ENCODE results near the gene INTS1. TPM values are rescaled to one million over a fixed set of nuclear protein-coding genes. Genes with fewer than 3 reads are reported as not detected.
"Not testable (repeated sequence)": the region's sequence is repeated elsewhere in the genome, so short reads cannot be mapped to it uniquely, and the experiment has no call there.

Gene INTS1
- total and polyA plus RNA-seq, 4 experiments from 2014 or later: 6.0 to 137 (median 82.2) TPM

DNA sequence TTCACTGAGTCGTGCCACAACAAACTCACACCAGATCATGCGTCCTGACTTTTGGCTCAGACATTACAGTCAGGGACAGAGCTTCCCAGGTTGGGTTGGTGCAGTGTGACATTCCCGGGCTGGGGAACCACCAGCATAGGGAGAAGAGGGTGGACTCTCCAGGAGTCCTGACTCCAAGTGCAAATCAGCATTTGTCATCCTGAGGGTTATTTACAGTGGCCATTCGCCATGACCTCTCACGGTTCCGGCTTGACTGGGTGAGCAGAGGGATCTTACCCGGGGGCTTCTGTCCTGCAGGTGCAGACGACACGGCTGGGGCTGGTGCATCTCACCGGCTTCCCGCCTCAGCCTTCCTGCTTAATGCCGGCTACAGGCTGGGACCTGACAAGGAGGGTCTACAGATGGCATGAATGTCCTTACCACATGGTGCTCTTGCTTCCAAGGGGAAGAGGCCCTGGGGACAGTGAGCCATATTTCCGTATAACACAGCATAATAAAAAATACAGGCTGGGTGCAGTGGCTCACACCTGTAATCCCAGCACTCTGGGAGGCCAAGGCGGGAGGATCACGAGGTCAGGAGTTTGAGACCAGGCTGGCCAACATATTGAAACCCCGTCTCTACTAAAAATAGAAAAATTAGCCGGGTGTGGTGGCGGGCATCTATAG, 12.5 kb upstream of the INTS1 start:
- POLR2A ChIA-PET (ENCODE audit: partially characterized antibody): no interaction called here
- no peaks in the 10 kb centered on the region for H3K27me3 ChIP-seq (ENCODE audit: insufficient read depth, low read length)
- H3K36me3 Mint-ChIP-seq: no peaks in the 10 kb centered on the region

DNA sequence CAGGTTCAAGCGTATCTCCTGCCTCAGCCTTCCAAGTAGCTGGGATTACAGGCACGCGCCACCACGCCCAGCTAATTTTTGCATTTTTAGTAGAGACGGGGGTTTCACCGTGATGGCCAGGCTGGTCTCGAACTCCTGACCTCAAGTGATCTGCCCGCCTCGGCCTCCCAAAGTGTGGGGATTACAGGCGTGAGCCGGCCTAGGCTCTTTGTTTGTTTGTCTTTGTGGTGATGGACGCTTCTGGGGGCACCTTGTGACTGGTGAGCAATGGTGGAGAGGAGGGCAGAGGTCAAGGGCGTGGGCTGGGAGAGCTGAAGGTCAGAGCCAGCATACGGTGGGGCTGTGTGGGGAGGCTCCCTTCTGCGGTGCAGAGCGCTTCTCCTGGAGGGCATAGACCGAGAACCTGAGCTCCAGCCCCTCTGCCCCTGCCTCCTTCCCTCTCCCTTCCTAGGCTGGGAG, 11.3 kb upstream of the INTS1 start:
- H3K9me3 ChIP-seq (ENCODE audit: control insufficient read depth in 1 of 2, low read length in 2 of 2); intact Hi-C loops (cut with micrococcal nuclease); H3K27me3 Mint-ChIP-seq; H3K4me3 Mint-ChIP-seq; DNase-seq; H3K36me3 ChIP-seq (ENCODE audit: insufficient read depth, low read length); H3K27me3 ChIP-seq (ENCODE audit: insufficient read depth, low read length); H3K4me3 ChIP-seq (ENCODE audit: low read length in 2 of 2); H3K27ac ChIP-seq (ENCODE audit: low read depth, low read length); H3K27ac Mint-ChIP-seq; H3K36me3 Mint-ChIP-seq; POLR2A ChIA-PET (ENCODE audit: partially characterized antibody): not testable (repeated sequence)
- Mint-ChIP-seq H3K4me1 (peaks cover 2 to 22% (median 11%) of the 10 kb centered on the region in 4 donors), H3K9me3 (peaks cover 0 to 15% (median 4%) of the 10 kb centered on the region in 8 donors)
- CTCF ChIA-PET (ENCODE audit: partially characterized antibody): interaction anchor here (0.9 to 2.2 kb wide), 2 partner anchors 11 to 41 kb away, joined by 4 to 5 read pairs; no protein-coding TSS in a partner anchor
- peaks cover 20% of the 10 kb centered on the region for H3K4me1 ChIP-seq (ENCODE audit: insufficient read depth, low read length)

More for the DNA sequence above, 12.5 kb upstream of the INTS1 start:
- Mint-ChIP-seq H3K27ac (no peak overlapping the region), H3K27me3 (no peaks in the 10 kb centered on the region), H3K4me3 (no peak overlapping the region), H3K4me1 (peaks cover 2 to 22% (median 10%) of the 10 kb centered on the region in 4 donors), H3K9me3 (peaks cover 0 to 15% (median 4%) of the 10 kb centered on the region in 8 donors)
- H3K4me3 ChIP-seq (ENCODE audit: low read length in 2 of 2): no peak overlapping the region
- CTCF ChIA-PET (ENCODE audit: partially characterized antibody): interaction anchor here (0.9 kb wide), 1 partner anchor 43 kb away, joined by 4 read pairs; no protein-coding TSS in a partner anchor
- H3K27ac ChIP-seq (ENCODE audit: low read depth, low read length): no peak overlapping the region
- no peaks in the 10 kb centered on the region for H3K36me3 ChIP-seq (ENCODE audit: insufficient read depth, low read length)
- H3K4me1 ChIP-seq (ENCODE audit: insufficient read depth, low read length): peaks cover 19% of the 10 kb centered on the region
- DNase-seq: peak in 1 of 5 donors; percentile 16
- no peaks in the 10 kb centered on the region for H3K9me3 ChIP-seq (ENCODE audit: control insufficient read depth in 1 of 2, low read length in 2 of 2)
- intact Hi-C loops (cut with micrococcal nuclease): no loop called here

DNA sequence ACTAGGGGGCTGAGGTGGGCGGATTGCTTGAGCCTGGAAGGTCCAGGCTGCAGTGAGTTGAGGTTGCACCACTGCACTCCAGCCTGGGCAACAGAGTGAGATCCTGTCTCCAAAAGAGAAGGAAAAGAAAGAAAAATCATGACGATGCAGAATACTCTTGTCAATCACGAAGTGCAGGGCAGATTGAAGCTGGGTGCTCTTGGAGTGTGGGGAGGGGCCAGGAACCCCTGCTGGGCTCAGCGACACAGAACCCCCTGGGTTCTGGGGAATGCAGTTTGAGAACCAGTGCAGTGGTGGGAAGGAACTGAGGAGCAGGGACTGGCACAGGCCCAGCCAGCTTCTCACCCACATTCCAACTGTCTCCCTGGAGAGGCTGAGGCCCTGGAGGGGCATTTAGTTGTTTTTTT, 10.8 kb upstream of the INTS1 start:
- Mint-ChIP-seq H3K4me1 (peaks cover 2 to 22% (median 11%) of the 10 kb centered on the region in 4 donors), H3K27me3 (no peaks in the 10 kb centered on the region), H3K9me3 (peaks cover 0 to 13% (median 4%) of the 10 kb centered on the region in 8 donors), H3K27ac (no peak overlapping the region), H3K4me3 (no peak overlapping the region), H3K36me3 (no peaks in the 10 kb centered on the region)
- POLR2A ChIA-PET (ENCODE audit: partially characterized antibody): no interaction called here
- H3K9me3 ChIP-seq (ENCODE audit: control insufficient read depth in 1 of 2, low read length in 2 of 2): no peaks in the 10 kb centered on the region
- DNase-seq: no peak
- CTCF ChIA-PET (ENCODE audit: partially characterized antibody): interaction anchor here (2.2 kb wide), 1 partner anchor 10 kb away, joined by 5 read pairs; no protein-coding TSS in a partner anchor
- H3K36me3 ChIP-seq (ENCODE audit: insufficient read depth, low read length): no peaks in the 10 kb centered on the region
- no peak overlapping the region for H3K4me3 ChIP-seq (ENCODE audit: low read length in 2 of 2)
- intact Hi-C loops (cut with micrococcal nuclease): no loop called here
- peaks cover 20% of the 10 kb centered on the region for H3K4me1 ChIP-seq (ENCODE audit: insufficient read depth, low read length)
- H3K27ac ChIP-seq (ENCODE audit: low read depth, low read length): no peak overlapping the region
- H3K27me3 ChIP-seq (ENCODE audit: insufficient read depth, low read length): no peaks in the 10 kb centered on the region

DNA sequence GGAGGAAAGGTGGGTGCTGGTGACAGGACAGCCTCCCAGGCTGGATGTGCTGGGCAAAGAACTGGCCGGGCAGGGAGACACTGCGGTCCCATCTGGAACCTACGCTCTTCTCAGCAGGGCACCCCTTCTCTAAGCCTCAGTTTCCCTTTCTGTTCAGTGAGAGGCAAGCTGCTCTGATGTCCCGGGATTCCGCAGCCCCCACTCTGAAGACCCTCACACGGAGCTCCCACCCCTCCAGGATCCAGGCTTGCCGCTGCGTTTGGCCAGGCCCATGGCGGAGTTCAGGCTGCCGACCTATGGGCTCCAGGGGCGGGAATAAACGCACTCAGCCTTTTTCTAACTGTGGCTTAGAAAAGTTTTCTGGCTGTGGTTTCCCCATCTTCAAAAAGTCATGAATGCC, 10.2 kb upstream of the INTS1 start:
- Mint-ChIP-seq H3K4me1 (peaks cover 2 to 22% (median 11%) of the 10 kb centered on the region in 4 donors), H3K9me3 (peaks cover 0 to 8% (median 4%) of the 10 kb centered on the region in 8 donors), H3K27ac (no peak overlapping the region), H3K27me3 (no peaks in the 10 kb centered on the region), H3K4me3 (no peak overlapping the region), H3K36me3 (no peaks in the 10 kb centered on the region)
- H3K27ac ChIP-seq (ENCODE audit: low read depth, low read length): no peak overlapping the region
- H3K9me3 ChIP-seq (ENCODE audit: control insufficient read depth in 1 of 2, low read length in 2 of 2): no peaks in the 10 kb centered on the region
- no peaks in the 10 kb centered on the region for H3K27me3 ChIP-seq (ENCODE audit: insufficient read depth, low read length)
- peaks cover 20% of the 10 kb centered on the region for H3K4me1 ChIP-seq (ENCODE audit: insufficient read depth, low read length)
- no peak overlapping the region for H3K4me3 ChIP-seq (ENCODE audit: low read length in 2 of 2)
- no peak for DNase-seq
- POLR2A ChIA-PET (ENCODE audit: partially characterized antibody): no interaction called here
- CTCF ChIA-PET (ENCODE audit: partially characterized antibody): interaction anchor here (2.2 kb wide), 1 partner anchor 10 kb away, joined by 5 read pairs; no protein-coding TSS in a partner anchor
- no peaks in the 10 kb centered on the region for H3K36me3 ChIP-seq (ENCODE audit: insufficient read depth, low read length)
- intact Hi-C loops (cut with micrococcal nuclease): no loop called here

DNA sequence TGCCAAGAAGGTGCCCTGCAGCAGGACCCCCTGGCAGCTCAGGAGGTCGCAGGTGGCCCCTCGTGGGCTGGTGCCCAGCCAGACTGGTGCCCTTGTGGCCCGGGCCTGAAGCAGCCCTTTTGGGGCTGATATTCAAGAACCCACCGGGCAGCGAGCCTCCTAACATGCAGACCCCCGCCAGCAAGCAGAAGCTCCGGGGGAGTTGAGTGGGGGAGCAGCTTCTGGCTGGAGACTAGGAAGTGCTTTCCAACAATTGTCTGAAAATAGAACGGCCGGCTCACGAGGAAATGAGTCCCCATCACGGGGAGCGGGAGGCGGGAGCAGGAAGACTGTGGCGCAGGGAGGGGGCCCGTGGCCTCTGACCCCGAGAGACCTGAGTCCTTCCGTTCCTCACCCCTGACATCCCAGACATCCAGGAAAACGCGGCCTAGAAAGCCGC, 9.5 kb upstream of the INTS1 start:
- peak in 1 of 5 donors; percentile 27 for DNase-seq
- intact Hi-C loops (cut with micrococcal nuclease): no loop called here
- no peaks in the 10 kb centered on the region for H3K36me3 ChIP-seq (ENCODE audit: insufficient read depth, low read length)
- no peaks in the 10 kb centered on the region for H3K9me3 ChIP-seq (ENCODE audit: control insufficient read depth in 1 of 2, low read length in 2 of 2)
- Mint-ChIP-seq H3K4me3 (no peak overlapping the region), H3K9me3 (peaks cover 0 to under 1% (median 0%) of the 10 kb centered on the region in 8 donors), H3K36me3 (no peaks in the 10 kb centered on the region), H3K27me3 (no peaks in the 10 kb centered on the region), H3K27ac (peak overlapping the region in 1 of 7 donors; percentile 53), H3K4me1 (peaks cover 2 to 22% (median 11%) of the 10 kb centered on the region in 4 donors)
- POLR2A ChIA-PET (ENCODE audit: partially characterized antibody): interaction anchor here (1.3 kb wide), 1 partner anchor 10 kb away, joined by 4 read pairs; no protein-coding TSS in a partner anchor
- H3K27ac ChIP-seq (ENCODE audit: low read depth, low read length): no peak overlapping the region
- H3K4me3 ChIP-seq (ENCODE audit: low read length in 2 of 2): no peak overlapping the region
- CTCF ChIA-PET (ENCODE audit: partially characterized antibody): no interaction called here
- no peaks in the 10 kb centered on the region for H3K27me3 ChIP-seq (ENCODE audit: insufficient read depth, low read length)
- H3K4me1 ChIP-seq (ENCODE audit: insufficient read depth, low read length): peaks cover 20% of the 10 kb centered on the region

DNA sequence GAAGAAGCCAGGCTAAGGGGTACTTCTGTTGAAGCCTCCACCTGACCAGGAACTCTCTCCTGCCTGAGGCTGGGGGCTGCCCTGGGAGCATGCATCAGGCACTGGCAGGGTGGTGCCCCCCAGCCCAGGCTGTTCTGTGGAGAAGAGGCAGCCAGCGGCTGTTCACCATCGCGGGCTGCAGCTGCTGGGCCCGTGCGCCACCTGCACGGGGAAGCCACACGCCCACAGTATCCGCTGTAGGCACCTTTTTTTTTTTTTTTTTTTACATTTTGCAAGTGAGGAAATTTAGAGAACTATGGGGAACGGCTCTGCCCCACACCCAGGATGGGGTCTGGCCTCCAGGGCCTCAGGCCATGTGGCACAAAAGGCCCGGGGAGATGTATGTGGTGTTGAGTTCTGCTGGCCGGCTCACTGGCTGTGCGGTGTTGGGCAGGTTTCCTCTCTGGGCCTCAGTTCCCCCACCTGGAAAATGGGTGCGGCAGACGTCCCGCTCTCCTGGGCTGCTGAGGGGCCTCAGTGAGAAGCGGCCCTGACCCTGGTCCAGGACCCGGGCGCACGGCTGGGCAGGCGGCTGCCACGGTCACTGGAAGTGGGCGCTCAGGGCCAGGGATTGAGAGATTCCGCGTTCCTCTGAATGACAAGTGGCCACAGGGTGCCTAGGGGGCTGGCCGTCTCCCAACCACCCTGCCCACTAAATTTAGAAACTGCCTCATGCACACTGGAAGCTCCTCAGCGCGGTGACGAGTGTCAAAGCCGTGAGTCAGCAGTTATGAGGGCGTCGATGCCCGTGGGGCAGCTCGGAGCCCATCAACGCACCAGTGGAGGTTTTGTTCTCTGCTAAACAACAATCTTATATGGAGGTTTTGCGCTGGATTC, 8.8 kb upstream of the INTS1 start:
- H3K4me1 ChIP-seq (ENCODE audit: insufficient read depth, low read length): peaks cover 20% of the 10 kb centered on the region
- H3K36me3 ChIP-seq (ENCODE audit: insufficient read depth, low read length): no peaks in the 10 kb centered on the region
- no peak overlapping the region for H3K27ac ChIP-seq (ENCODE audit: low read depth, low read length)
- H3K36me3 Mint-ChIP-seq: no peaks in the 10 kb centered on the region
- no peaks in the 10 kb centered on the region for H3K9me3 ChIP-seq (ENCODE audit: control insufficient read depth in 1 of 2, low read length in 2 of 2)
- ChIA-PET CTCF (ENCODE audit: partially characterized antibody) (no interaction called here), POLR2A (ENCODE audit: partially characterized antibody) (interaction anchor here (1.0 to 1.3 kb wide), 3 partner anchors 9 to 695 kb away, joined by 3 to 4 read pairs (median 4); no protein-coding TSS in a partner anchor)
- H3K9me3 Mint-ChIP-seq: no peaks in the 10 kb centered on the region
- peaks cover 2 to 23% (median 12%) of the 10 kb centered on the region in 4 donors for H3K4me1 Mint-ChIP-seq
- intact Hi-C loops (cut with micrococcal nuclease): no loop called here
- no peaks in the 10 kb centered on the region for H3K27me3 ChIP-seq (ENCODE audit: insufficient read depth, low read length)
- H3K4me3 Mint-ChIP-seq: peak overlapping the region in 6 of 8 donors; percentile 35 to 67 (median 47)
- H3K4me3 ChIP-seq (ENCODE audit: low read length in 2 of 2): peak overlapping the region in 1 of 2 donors; percentile 9
- no peaks in the 10 kb centered on the region for H3K27me3 Mint-ChIP-seq
- DNase-seq: peak in 4 of 5 donors; percentile 55 to 66 (median 60)
- peak overlapping the region in 6 of 7 donors; percentile 36 to 85 (median 72) for H3K27ac Mint-ChIP-seq
